AG09309 (cell line): ENCODE measurements around the gene TMEM94.

Experiments
- DNase-seq: peaks from one replicate; pipeline ENCODE4 v3.0.0-alpha.2; 2010; ENCODE audit warnings: low read depth
- H3K4me3 ChIP-seq: 2 replicates; pipeline ENCODE4 v1.5.1; 2011; ENCODE audit warnings: mild to moderate bottlenecking, low read depth, low read length, moderate library complexity; ENCODE audit not compliant: control insufficient read depth
- TF ChIP-seq, protein P1 (sequence below): IDR thresholded peaks from 2 replicates; pipeline ENCODE4 v1.5.1; 2011; ENCODE audit warnings: mild to moderate bottlenecking, low read depth, low read length, inconsistent platforms; ENCODE audit not compliant: insufficient read depth, control insufficient read depth; ENCODE audit errors: missing control alignments

TMEM94 gene

DNA sequence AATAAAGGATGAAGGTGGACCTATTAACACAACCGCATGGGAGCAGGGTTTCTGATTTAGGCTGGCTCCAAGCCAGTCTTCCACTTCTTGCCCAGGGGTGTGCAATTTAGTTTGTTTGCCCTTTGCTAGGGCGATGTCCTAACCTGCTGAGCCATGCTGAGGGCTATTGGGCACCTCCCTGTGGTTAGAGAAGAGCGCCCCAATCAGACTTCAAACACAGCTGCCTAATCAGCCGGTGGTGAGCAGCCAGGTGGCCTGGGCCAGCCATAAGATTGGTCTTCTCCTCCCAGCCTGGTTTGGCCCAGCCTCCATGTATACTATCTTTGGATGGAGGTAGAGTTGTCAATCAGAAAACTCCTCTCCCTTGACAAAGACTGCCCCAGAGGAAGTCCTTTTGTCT lies 15.7 kb downstream of the TMEM94 start:
- TF ChIP-seq, protein P1, sequence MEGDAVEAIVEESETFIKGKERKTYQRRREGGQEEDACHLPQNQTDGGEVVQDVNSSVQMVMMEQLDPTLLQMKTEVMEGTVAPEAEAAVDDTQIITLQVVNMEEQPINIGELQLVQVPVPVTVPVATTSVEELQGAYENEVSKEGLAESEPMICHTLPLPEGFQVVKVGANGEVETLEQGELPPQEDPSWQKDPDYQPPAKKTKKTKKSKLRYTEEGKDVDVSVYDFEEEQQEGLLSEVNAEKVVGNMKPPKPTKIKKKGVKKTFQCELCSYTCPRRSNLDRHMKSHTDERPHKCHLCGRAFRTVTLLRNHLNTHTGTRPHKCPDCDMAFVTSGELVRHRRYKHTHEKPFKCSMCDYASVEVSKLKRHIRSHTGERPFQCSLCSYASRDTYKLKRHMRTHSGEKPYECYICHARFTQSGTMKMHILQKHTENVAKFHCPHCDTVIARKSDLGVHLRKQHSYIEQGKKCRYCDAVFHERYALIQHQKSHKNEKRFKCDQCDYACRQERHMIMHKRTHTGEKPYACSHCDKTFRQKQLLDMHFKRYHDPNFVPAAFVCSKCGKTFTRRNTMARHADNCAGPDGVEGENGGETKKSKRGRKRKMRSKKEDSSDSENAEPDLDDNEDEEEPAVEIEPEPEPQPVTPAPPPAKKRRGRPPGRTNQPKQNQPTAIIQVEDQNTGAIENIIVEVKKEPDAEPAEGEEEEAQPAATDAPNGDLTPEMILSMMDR = no peak
- no peak overlapping the region for H3K4me3 ChIP-seq
- no peak for DNase-seq

DNA sequence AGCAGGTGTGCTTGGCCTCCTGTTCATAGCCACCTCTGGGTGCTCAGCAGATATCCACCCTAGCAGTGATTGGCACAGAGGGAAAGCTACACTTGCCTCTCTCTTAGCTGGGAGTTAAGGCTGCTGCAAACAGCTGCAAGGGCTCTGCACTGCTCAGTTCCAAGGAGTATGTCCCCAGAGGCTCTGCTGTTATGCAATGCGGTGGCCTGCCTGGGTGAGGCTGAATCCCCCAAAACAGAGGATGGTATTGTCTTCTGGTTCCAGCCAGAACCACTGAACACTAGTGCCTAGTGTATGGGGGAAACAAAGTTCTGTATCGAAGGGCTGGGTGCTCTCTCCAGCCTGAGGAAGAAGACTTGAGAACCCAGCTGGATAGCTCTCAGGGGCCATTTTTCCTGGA lies 16.8 kb downstream of the TMEM94 start:
- no peak overlapping the region for H3K4me3 ChIP-seq
- DNase-seq = no peak
- TF ChIP-seq, protein P1 = no peak

DNA sequence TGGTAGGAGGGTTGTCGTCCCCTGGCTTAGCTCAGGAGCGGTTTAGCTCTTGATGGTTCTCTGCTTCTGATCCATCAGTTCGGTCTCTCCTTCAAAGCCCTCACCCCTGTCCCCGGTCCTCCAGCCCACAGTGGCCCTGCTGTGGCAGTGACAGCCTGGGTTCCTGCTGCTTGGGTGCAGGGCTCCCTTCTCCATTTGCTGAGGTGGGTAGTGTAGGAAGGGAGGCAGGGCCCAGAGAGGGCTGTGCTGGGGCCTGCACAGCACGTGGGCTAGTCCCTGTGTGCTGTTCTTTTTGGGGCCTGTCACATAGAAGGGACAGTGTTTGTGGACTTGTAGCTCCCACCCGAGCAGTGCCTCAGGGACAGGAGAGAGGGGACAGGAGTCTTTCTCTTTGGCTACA lies 18.3 kb downstream of the TMEM94 start:
- no peak overlapping the region for H3K4me3 ChIP-seq
- DNase-seq = no peak
- TF ChIP-seq, protein P1 = no peak

DNA sequence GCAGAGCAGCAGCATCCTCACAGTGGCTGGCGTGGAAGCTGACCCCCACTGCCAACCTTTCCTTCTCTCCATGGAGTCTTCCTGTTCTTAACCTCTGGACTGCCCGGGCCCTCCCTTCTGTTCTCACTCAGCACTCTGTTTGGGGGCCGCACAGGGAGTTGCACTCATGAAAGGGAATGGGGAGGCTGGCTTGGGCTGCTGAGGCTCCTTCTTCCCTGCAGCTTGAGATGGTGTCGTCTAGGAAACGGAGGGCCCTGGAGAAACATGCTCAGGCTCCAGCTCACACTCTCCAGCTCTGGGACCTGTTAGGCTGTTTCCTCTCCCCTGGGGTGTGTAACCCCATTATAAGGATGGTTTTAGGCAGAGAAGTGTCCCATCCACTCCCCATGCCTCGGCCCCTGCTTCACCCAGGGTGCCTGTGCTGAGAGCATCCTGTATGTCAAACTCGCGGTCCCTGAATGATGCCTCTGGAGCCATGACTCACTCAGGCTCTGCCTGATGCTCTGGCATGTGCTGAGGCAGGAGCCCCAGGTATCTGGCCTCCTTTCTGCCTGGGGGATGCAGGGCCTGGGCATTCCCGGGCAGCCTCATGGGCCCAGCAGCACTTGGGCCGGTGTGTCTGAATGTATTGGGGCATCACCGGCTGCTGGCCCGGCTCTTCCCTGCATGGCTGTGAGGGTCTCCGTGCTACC lies 18.9 kb downstream of the TMEM94 start:
- no peak for DNase-seq
- H3K4me3 ChIP-seq = no peak overlapping the region
- TF ChIP-seq, protein P1 = no peak

DNA sequence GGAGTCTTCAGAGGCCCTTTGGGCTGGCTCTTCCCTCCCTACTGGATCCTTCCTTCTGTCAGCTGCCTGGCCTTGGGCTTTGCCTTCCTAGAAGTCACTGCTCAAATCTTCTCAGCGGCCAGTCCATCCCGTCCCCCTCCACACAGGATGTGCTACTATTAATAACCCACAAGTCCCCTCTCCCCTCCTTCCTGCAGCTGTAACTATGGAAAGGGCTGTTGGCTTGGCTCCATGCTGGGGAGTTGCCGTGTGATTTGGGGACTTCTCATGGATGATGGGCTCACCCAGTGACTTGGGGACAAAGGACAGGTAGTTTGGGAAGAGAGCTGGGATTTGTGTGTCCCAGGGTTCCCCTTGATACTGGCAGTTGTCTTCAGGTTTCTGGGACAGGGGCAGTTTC lies 19.4 kb downstream of the TMEM94 start:
- H3K4me3 ChIP-seq = no peak overlapping the region
- TF ChIP-seq, protein P1 = no peak

DNA sequence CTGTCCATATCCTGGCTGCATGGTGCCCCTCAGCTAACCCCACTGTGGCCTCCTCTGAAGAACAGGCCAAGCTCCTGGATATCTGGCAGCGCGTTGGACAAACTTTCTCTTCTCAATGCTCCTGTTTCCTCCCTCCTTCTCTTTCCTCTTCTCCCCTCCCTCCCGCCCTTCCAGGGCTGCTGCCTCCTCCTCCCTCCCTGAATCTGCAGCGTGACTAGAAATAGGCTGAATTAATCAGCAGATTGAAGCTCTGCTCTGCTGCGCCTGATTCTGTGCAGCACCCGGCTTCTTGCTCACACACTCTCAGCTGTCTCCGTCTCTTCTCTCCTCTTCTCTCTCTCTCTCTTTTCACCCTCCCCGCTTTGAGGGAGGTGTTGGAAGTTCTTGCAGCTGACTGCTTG lies 19.8 kb downstream of the TMEM94 start:
- TF ChIP-seq, protein P1 = no peak
- DNase-seq = no peak
- no peak overlapping the region for H3K4me3 ChIP-seq

More for the DNA sequence above, 19.4 kb downstream of the TMEM94 start:
- no peak for DNase-seq
